H9 (cell line): ENCODE data around the gene HEATR5A. TPM values are rescaled to one million over a fixed set of nuclear protein-coding genes. Genes with fewer than 3 reads are reported as not detected.

Experiments
- DNase-seq: peaks from one replicate; pipeline ENCODE4 v3.0.0-alpha.2; 2017
- H2AFZ ChIP-seq: one replicate; pipeline ENCODE4 v1.6.1; 2013; ENCODE audit warnings: mild to moderate bottlenecking, low read length, control low read depth, moderate library complexity
- H2AK5ac ChIP-seq: 2 replicates; pipeline ENCODE4 v1.6.1; 2013; ENCODE audit warnings: low read length, control low read depth, mixed read lengths; ENCODE audit not compliant: insufficient read length
- H2BK120ac ChIP-seq: one replicate; pipeline ENCODE4 v1.6.1; 2013; ENCODE audit warnings: low read depth, mild to moderate bottlenecking, low read length, control low read depth, inconsistent platforms; ENCODE audit not compliant: poor library complexity, severe bottlenecking
- H2BK12ac ChIP-seq: 2 replicates; pipeline ENCODE4 v1.6.1; 2013; ENCODE audit warnings: low read length, control low read depth, mixed read lengths, low read depth; ENCODE audit not compliant: insufficient read length
- H2BK15ac ChIP-seq: 2 replicates; pipeline ENCODE4 v1.6.1; 2013; ENCODE audit warnings: low read depth, low read length, control low read depth
- H2BK20ac ChIP-seq: one replicate; pipeline ENCODE4 v1.6.1; 2013; ENCODE audit warnings: low read depth, mild to moderate bottlenecking, low read length, control low read depth, inconsistent platforms; ENCODE audit not compliant: poor library complexity, severe bottlenecking
- H2BK5ac ChIP-seq: 2 replicates; pipeline ENCODE4 v1.6.1; 2013; ENCODE audit warnings: low read length, control low read depth, mixed read lengths; ENCODE audit not compliant: insufficient read length
- H3K14ac ChIP-seq: 2 replicates; pipeline ENCODE4 v1.6.1; 2013; ENCODE audit warnings: low read length, control low read depth; ENCODE audit not compliant: insufficient read depth
- H3K18ac ChIP-seq: 2 replicates; pipeline ENCODE4 v1.6.1; 2013; ENCODE audit warnings: low read depth, mild to moderate bottlenecking, mixed read lengths, low read length, control low read depth; ENCODE audit not compliant: insufficient read length
- H3K23ac ChIP-seq: 2 replicates; pipeline ENCODE4 v1.6.1; 2013; ENCODE audit warnings: low read length, control low read depth, mixed read lengths, low read depth; ENCODE audit not compliant: insufficient read length
- H3K23me2 ChIP-seq: 2 replicates; pipeline ENCODE4 v1.6.1; 2013; ENCODE audit warnings: low read depth, mild to moderate bottlenecking, mixed read lengths, low read length, control low read depth; ENCODE audit not compliant: insufficient read length, poor library complexity, severe bottlenecking
- H3K27ac ChIP-seq: 2 replicates; pipeline ENCODE4 v1.5.1; 2013; ENCODE audit warnings: low read length, control low read depth, mixed read lengths, low read depth; ENCODE audit not compliant: insufficient read length
- H3K27me3 ChIP-seq: 2 replicates; pipeline ENCODE4 v1.6.1; 2013; ENCODE audit warnings: low read length, control low read depth, inconsistent platforms; ENCODE audit not compliant: insufficient read depth
- H3K4ac ChIP-seq: 2 replicates; pipeline ENCODE4 v1.6.1; 2013; ENCODE audit warnings: low read depth, mild to moderate bottlenecking, control low read depth, inconsistent platforms, low read length, moderate library complexity
- H3K4me1 ChIP-seq: 2 replicates; pipeline ENCODE4 v1.6.1; 2013; ENCODE audit warnings: low read length, control low read depth, inconsistent platforms; ENCODE audit not compliant: insufficient read depth
- H3K4me2 ChIP-seq: 2 replicates; pipeline ENCODE4 v1.6.1; 2013; ENCODE audit warnings: low read length, control low read depth, mixed read lengths; ENCODE audit not compliant: insufficient read length, insufficient read depth
- H3K56ac ChIP-seq: 2 replicates; pipeline ENCODE4 v1.6.1; 2013; ENCODE audit warnings: low read depth, mild to moderate bottlenecking, mixed read lengths, low read length, control low read depth; ENCODE audit not compliant: insufficient read length
- H3K79me1 ChIP-seq: 2 replicates; pipeline ENCODE4 v1.6.1; 2013; ENCODE audit warnings: low read depth, mild to moderate bottlenecking, moderate library complexity, low read length, control low read depth, inconsistent platforms; ENCODE audit not compliant: insufficient read depth, poor library complexity, severe bottlenecking
- H3K79me2 ChIP-seq: 2 replicates; pipeline ENCODE4 v1.6.1; 2013; ENCODE audit warnings: low read length, control low read depth, inconsistent platforms; ENCODE audit not compliant: insufficient read depth
- H3K9ac ChIP-seq: 2 replicates; pipeline ENCODE4 v1.6.1; 2013; ENCODE audit warnings: low read length, control low read depth, mixed read lengths; ENCODE audit not compliant: insufficient read length; ENCODE audit errors: extremely low read depth
- H3K9me3 ChIP-seq: one replicate; pipeline ENCODE4 v1.6.1; 2013; ENCODE audit warnings: low read depth, low read length, inconsistent platforms; ENCODE audit not compliant: control insufficient read depth
- H3T11ph ChIP-seq: one replicate; pipeline ENCODE4 v1.6.1; 2013; ENCODE audit warnings: mild to moderate bottlenecking, low read length, control low read depth, inconsistent platforms
- H4K20me1 ChIP-seq: one replicate; pipeline ENCODE4 v1.6.1; 2013; ENCODE audit not compliant: control insufficient read depth, insufficient read length, insufficient read depth
- H4K5ac ChIP-seq: 2 replicates; pipeline ENCODE4 v1.6.1; 2013; ENCODE audit warnings: low read depth, mild to moderate bottlenecking, mixed read lengths, low read length, control low read depth; ENCODE audit not compliant: insufficient read length
- H4K8ac ChIP-seq: replicated peaks from 2 replicates; pipeline ENCODE4 v1.6.1; 2013; ENCODE audit warnings: low read length, control low read depth, mixed read lengths, low read depth; ENCODE audit not compliant: insufficient read length
- H4K91ac ChIP-seq: 2 replicates; pipeline ENCODE4 v1.6.1; 2013; ENCODE audit warnings: low read depth, mild to moderate bottlenecking, moderate library complexity, mixed read lengths, low read length, control low read depth; ENCODE audit not compliant: insufficient read length
- H3K27ac Mint-ChIP-seq, 3 experiments: 2 replicates in 2 of 3; 3 replicates in 1 of 3; pipeline ENCODE4 v1.8.0; 2020 to 2021; ENCODE audit warnings: mixed read lengths in 3 of 3, mild to moderate bottlenecking in 1 of 3, moderate library complexity in 1 of 3
- H3K27me3 Mint-ChIP-seq: 2 replicates; pipeline ENCODE4 v1.8.0; 2021; ENCODE audit warnings: low read depth, mild to moderate bottlenecking, moderate library complexity, mixed read lengths
- H3K36me3 Mint-ChIP-seq, 3 experiments: 2 replicates in 2 of 3; 3 replicates in 1 of 3; pipeline ENCODE4 v1.8.0; 2020 to 2021; ENCODE audit warnings: low read depth in 3 of 3, mixed read lengths in 3 of 3; ENCODE audit not compliant: insufficient read depth in 1 of 3
- H3K4me1 Mint-ChIP-seq, 2 experiments: 2 replicates each; pipeline ENCODE4 v1.8.0; 2020; ENCODE audit warnings: mixed read lengths in 2 of 2
- H3K4me3 Mint-ChIP-seq, 2 experiments: 2 replicates in 1 of 2; 3 replicates in 1 of 2; pipeline ENCODE4 v1.8.0; 2020 to 2021; ENCODE audit warnings: mild to moderate bottlenecking in 2 of 2, mixed read lengths in 2 of 2, moderate library complexity in 1 of 2
- H3K9me3 Mint-ChIP-seq, 2 experiments: 2 replicates in 1 of 2; 3 replicates in 1 of 2; pipeline ENCODE4 v1.8.0; 2020; ENCODE audit warnings: mild to moderate bottlenecking in 2 of 2, mixed read lengths in 2 of 2, moderate library complexity in 1 of 2
- CTCF ChIP-seq: fragments of 200-600 bp; sonication (generic); conservative IDR thresholded peaks from 3 replicates; pipeline ENCODE4 v1.8.0; 2021; ENCODE audit warnings: antibody characterized with exemption, mild to moderate bottlenecking
- WGBS: extraction: QIAGEN DNeasy Blood & Tissue Kit; methylation state at CpG from one replicate; pipeline ENCODE4 v1.1.7; 2013; ENCODE audit warnings: missing lambda C conversion rate, low lambda C conversion rate, mixed read lengths; ENCODE audit not compliant: insufficient read length; ENCODE audit errors: extremely low coverage; 5-methylcytosine and 5-hydroxymethylcytosine counted together
- long read RNA-seq: library from polyadenylated mRNA; unstranded; transcript quantifications from one replicate; pipeline ENCODE4 v2.0.0, GENCODE V29; 2020
- total RNA-seq: library from RNA; stranded (reverse); gene quantifications from 2 replicates; pipeline ENCODE4 v1.2.1, GENCODE V29; 2021

The HEATR5A gene
- 21.2 and 23.9 TPM in 2 replicates for total RNA-seq
- long read RNA-seq, partial matches to known transcripts: 23 of 35 reads
- long read RNA-seq, other reads (novel, unspliced or antisense): 10 of 35 reads

- peak; percentile 31; the same call in 2 of the 3 replicates for TF ChIP-seq CTCF
- Histone ChIP-seq H3K9ac (peak within 1 kb of the TSS; percentile 60), H3K4me1 (no peaks in the 10 kb centered on the region), H4K20me1 (no peaks in the 10 kb centered on the region), H3K23ac (no peak within 1 kb of the TSS), H4K91ac (no peak within 1 kb of the TSS), H4K8ac (no peak within 1 kb of the TSS), H2BK20ac (no peak within 1 kb of the TSS), H3K9me3 (no peaks in the 10 kb centered on the region), H2BK15ac (no peak within 1 kb of the TSS), H3K27ac (no peak within 1 kb of the TSS), H2BK12ac (no peak within 1 kb of the TSS), H2AK5ac (no peak within 1 kb of the TSS), H2BK5ac (no peak within 1 kb of the TSS), H3K56ac (no peak within 1 kb of the TSS), H3K27me3 (no peaks in the 10 kb centered on the region), H3K79me2 (no peaks in the 10 kb centered on the region), H3K79me1 (peaks cover 2% of the 10 kb centered on the region), H3K4ac (no peak within 1 kb of the TSS), H3K14ac (peak within 1 kb of the TSS; percentile 18; the same call in 1 of the 2 replicates), H3K18ac (no peak within 1 kb of the TSS), H3K4me2 (peak within 1 kb of the TSS; percentile 56), H4K5ac (no peak within 1 kb of the TSS), H2AFZ (peak within 1 kb of the TSS; percentile 95), H3K23me2 (no peaks in the 10 kb centered on the region), H3T11ph (no peak within 1 kb of the TSS), H2BK120ac (no peak within 1 kb of the TSS)
- WGBS: no CpG with 5 or more reads among the region's 56 CpGs
- DNase-seq: peak; percentile 95
- Mint-ChIP-seq H3K27me3 (no peaks in the 10 kb centered on the region), H3K4me1 (peaks cover 14% of the 10 kb centered on the region in 2 experiments), H3K27ac (peak within 1 kb of the TSS; percentile 81 to 97 (median 93); a peak in 6 of 7 replicates), H3K4me3 (peak within 1 kb of the TSS; percentile 96 to 97), H3K9me3 (no peaks in the 10 kb centered on the region), H3K36me3 (peaks cover 0 to 3% (median 0%) of the 10 kb centered on the region in 3 experiments; a peak in 1 of 7 replicates)
Measured at GRCh38 chr14:31420319-31421111, at the start of gene HEATR5A. HEATR5A (minus strand) TSS chr14:31420550; CDS start chr14:31402975, 17,575 bp downstream.
